Measurements from ENCODE around the gene DTNB. TPM values are rescaled to one million over a fixed set of nuclear protein-coding genes. Genes with fewer than 3 reads are reported as not detected.

DTNB gene
- polyA plus RNA-seq, 3 donors, result 6.3 to 7.7 (median 6.6) TPM

GRCh38 chr2:25358249-25358815, 315.0 kb downstream of the DTNB start:
- H3K27ac ChIP-seq (ENCODE audit: low read depth, low read length), result no peak overlapping the region
- 88 to 96% (median 94%) methylated on average over 6 of the region's 6 CpGs for WGBS, 3 donors

- WGBS, 3 donors, result 43 to 61% (median 56%) methylated on average over 4 of the region's 4 CpGs
- no peak overlapping the region for H3K27ac ChIP-seq (ENCODE audit: low read depth, low read length)
These were observed 317.3 kb downstream of the DTNB start for GRCh38 chr2:25356088-25356487.

- 91 to 96% (median 92%) methylated on average over 8 of the region's 8 CpGs for WGBS, 3 donors
- H3K27ac ChIP-seq (ENCODE audit: low read depth, low read length), result no peak overlapping the region
These were observed 318.1 kb downstream of the DTNB start for GRCh38 chr2:25355270-25355669.

- WGBS, 3 donors, result 65 to 86% (median 79%) methylated on average over 6 of the region's 6 CpGs
- no peak overlapping the region for H3K27ac ChIP-seq (ENCODE audit: low read depth, low read length)
These were observed 319.3 kb downstream of the DTNB start for GRCh38 chr2:25354116-25354515.

GRCh38 chr2:25349397-25349796, 324.0 kb downstream of the DTNB start:
- H3K27ac ChIP-seq (ENCODE audit: low read depth, low read length), result no peak overlapping the region
- 74 to 83% (median 75%) methylated on average over 7 of the region's 7 CpGs for WGBS, 3 donors

- H3K27ac ChIP-seq (ENCODE audit: low read depth, low read length), result no peak overlapping the region
These were observed 325.5 kb downstream of the DTNB start for GRCh38 chr2:25347846-25348245.

GRCh38 chr2:25347205-25347815, 326.1 kb downstream of the DTNB start:
- 75 to 80% (median 75%) methylated on average over 7 of the region's 7 CpGs for WGBS, 3 donors
- H3K27ac ChIP-seq (ENCODE audit: low read depth, low read length), result no peak overlapping the region

More at GRCh38 chr2:25347846-25348245, 325.5 kb downstream of the DTNB start:
- 12 to 66% (median 59%) methylated on average over 2 of the region's 2 CpGs for WGBS, 3 donors

- no peak overlapping the region for H3K27ac ChIP-seq (ENCODE audit: low read depth, low read length)
- WGBS, 3 donors, result 87 to 88% (median 87%) methylated on average over 21 of the region's 21 CpGs
These were observed 330.1 kb downstream of the DTNB start for GRCh38 chr2:25343187-25343825.

GRCh38 chr2:25342372-25343186, 330.8 kb downstream of the DTNB start:
- no peak overlapping the region for H3K27ac ChIP-seq (ENCODE audit: low read depth, low read length)
- 19 to 21% (median 20%) methylated on average over 42 to 45 of the region's 45 CpGs for WGBS, 3 donors

GRCh38 chr2:25341753-25342371, 331.5 kb downstream of the DTNB start, which contains the start of gene DNMT3A:
Gene DNMT3A, minus strand, starts transcription at chr2:25341925. Its CDS starts 27,941 bp downstream, at chr2:25313984.
- H3K27ac ChIP-seq (ENCODE audit: low read depth, low read length), result no peak within 1 kb of the TSS
- 0 to 1% (median 0%) methylated on average over 39 to 88 of the region's 100 CpGs for WGBS, 3 donors

- H3K27ac ChIP-seq (ENCODE audit: low read depth, low read length), result no peak overlapping the region
- 0 to 2% (median 1%) methylated on average over 42 to 82 of the region's 104 CpGs for WGBS, 3 donors
These were observed 332.2 kb downstream of the DTNB start for GRCh38 chr2:25341011-25341727.

- no peak overlapping the region for H3K27ac ChIP-seq (ENCODE audit: low read depth, low read length)
- WGBS, 3 donors, result 1 to 8% (median 7%) methylated on average over 23 to 71 of the region's 73 CpGs
These were observed 333.0 kb downstream of the DTNB start for GRCh38 chr2:25340181-25340921.

GRCh38 chr2:25339791-25340180, 333.6 kb downstream of the DTNB start:
- no peak overlapping the region for H3K27ac ChIP-seq (ENCODE audit: low read depth, low read length)
- 16 to 72% (median 60%) methylated on average over 18 of the region's 18 CpGs for WGBS, 3 donors

GRCh38 chr2:25339211-25339674, 334.1 kb downstream of the DTNB start:
- WGBS, 3 donors, result 49 to 66% (median 60%) methylated on average over 8 of the region's 8 CpGs
- H3K27ac ChIP-seq (ENCODE audit: low read depth, low read length), result no peak overlapping the region

GRCh38 chr2:25338401-25338800, 335.0 kb downstream of the DTNB start:
- WGBS, 3 donors, result 83 to 90% (median 85%) methylated on average over 7 to 13 of the region's 13 CpGs
- no peak overlapping the region for H3K27ac ChIP-seq (ENCODE audit: low read depth, low read length)

- 78 to 89% (median 81%) methylated on average over 7 of the region's 7 CpGs for WGBS, 3 donors
- H3K27ac ChIP-seq (ENCODE audit: low read depth, low read length), result no peak overlapping the region
These were observed 335.5 kb downstream of the DTNB start for GRCh38 chr2:25337891-25338290.

- no peak overlapping the region for H3K27ac ChIP-seq (ENCODE audit: low read depth, low read length)
- WGBS, 3 donors, result 69 to 77% (median 70%) methylated on average over 10 of the region's 10 CpGs
These were observed 336.1 kb downstream of the DTNB start for GRCh38 chr2:25337276-25337675.

Measured in adipose tissue (tissue), 3 donors.